ENCODE data around the gene XAF1.
"Not testable (repeated sequence)": the region's sequence is repeated elsewhere in the genome, so short reads cannot be mapped to it uniquely, and the experiment has no call there.

Gene XAF1

DNA sequence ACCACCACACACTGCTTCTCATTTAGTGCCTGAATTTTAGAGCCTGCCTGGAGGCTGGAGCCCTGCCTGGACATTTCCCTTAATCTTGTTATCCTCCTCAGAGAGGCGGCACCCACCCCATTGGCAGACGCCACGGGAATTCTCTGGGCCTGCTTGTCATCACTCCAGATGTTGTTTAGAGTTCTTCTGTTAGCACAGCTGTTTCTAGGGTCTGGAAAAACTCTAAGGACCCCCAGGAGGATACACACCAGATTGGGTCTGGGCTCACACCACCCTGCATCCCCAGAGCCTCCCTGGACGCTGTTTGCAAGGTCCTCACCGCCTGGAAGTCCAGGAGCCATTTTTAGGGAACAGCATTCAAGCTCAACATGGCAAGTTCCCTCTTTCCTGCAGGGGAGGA lies 565 bp upstream of the XAF1 start:
- DNase-seq, result no peak

DNA sequence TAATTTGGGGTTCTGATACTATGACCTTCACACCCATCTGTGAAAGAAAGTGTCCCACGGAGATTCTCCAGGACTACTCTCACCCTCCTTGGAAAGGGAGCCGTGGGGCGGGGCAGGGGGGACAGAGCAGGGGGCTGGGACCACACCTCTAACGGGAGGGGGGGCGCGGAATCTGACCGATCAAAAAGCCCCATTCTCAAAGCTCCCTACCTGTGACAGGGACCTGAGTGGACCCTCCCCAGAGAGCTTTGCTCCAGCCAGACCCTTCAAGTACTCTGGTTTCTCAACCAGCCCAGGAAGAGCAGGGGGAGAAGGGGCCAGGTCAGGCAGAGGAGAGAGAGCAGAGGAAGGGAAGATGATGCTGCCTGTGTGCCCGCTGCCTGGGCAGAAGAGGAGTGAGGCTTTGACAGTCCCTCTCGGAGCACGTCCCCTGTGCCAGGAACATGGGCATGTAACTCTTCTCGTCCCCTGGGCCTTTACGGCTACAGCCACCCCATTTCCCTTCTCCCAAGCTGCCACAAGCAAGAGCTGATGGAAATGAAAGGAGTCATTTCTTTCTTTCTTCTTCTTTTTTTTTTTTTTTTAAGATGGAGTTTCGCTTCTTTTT lies 682 bp downstream of the XAF1 start:
- DNase-seq, result no peak

DNA sequence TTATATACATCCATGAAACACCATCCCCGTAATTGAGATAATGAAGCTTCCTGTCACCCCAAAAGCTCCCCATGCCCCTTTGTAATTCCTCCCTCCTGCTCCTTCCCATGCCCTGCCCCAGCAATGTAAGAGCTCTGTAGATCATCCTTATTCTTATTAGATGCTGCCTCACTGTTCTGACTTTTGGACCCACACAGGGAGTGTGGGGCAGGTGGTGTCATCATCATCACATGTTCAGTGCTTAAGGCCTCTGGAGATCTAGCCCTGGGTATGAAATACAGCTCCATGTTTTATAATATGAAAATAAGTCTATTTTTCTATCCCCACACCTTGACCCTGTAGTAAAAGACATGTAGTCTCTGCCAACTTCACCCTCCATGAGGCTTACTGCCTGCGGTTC lies 1.9 kb downstream of the XAF1 start:
- no peak for DNase-seq

DNA sequence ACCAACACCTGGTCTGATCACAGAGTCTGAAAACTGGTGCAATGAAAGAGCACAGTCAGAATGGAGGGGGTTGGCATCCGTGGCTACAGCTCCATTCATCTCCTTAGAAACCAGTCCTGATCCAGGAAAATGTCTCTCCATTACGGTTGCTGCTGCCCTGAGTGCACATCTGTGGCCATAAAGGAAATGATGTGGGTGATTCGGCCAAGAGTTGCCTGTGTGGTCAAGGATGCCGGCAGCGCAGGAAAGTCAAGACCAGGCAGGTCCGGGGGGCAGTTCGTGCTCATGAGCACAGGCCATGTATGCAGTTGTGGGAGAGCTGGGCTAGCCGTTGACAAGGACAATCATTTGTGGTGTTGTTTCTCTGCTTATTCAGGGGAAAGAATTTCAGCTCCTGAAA lies 5.9 kb downstream of the XAF1 start:
- no peak for DNase-seq

DNA sequence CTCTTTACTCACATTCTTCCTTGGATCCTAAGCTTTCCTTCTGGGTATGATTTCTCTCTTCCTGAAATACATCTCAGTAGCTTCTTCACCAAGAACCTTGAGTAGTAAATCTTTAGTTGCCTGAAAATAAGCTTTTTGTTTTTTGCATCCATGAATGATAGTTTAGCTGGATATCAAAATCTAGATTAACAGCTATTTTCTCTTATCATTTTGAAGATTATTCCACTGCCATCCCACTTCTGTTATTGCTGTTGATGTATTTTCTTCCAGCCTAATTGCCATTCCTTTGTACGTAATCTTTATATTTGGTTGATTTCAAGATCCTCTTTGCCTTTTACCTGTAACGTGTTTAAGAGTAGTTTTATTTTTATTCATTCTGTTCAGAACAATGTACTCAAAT lies 12.6 kb downstream of the XAF1 start:
- DNase-seq, result no peak

DNA sequence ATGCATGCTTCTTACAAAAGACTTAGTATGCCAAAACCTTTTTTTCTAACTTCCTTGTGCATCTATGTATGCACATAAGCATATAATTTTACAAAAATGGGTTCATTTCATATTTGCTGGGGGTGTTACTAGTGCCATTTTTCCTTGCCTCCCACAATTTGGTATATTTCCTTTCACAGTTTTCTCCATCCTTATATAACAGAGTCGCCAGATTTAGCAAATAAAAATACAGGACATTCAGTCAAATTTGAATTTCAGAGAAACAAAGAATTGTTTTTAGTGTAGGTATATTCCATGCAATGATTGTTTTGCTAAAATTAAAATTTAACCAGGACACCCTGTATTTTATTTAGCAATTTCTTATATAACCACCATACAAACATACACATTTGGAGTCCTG lies 16.2 kb downstream of the XAF1 start:
- DNase-seq, result no peak

DNA sequence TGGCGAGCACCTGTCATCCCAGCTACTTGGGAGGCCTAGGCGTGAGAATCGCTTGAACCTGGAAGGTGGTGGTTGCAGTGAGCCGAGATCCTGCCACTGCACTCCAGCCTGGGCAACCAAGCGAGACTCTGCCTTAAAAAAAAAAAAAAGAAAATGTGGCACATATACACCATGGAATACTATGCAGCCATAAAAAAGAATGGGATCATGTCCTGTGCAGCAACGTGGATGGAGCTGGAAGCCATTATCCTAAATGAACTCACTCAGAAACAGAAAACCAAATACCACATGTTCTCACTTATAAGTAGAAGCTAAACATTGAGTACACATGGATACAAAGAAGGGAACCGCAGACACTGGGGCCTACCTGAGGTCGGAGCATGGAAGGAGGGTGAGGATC lies 19.1 kb downstream of the XAF1 start:
- not testable (repeated sequence) for DNase-seq

DNA sequence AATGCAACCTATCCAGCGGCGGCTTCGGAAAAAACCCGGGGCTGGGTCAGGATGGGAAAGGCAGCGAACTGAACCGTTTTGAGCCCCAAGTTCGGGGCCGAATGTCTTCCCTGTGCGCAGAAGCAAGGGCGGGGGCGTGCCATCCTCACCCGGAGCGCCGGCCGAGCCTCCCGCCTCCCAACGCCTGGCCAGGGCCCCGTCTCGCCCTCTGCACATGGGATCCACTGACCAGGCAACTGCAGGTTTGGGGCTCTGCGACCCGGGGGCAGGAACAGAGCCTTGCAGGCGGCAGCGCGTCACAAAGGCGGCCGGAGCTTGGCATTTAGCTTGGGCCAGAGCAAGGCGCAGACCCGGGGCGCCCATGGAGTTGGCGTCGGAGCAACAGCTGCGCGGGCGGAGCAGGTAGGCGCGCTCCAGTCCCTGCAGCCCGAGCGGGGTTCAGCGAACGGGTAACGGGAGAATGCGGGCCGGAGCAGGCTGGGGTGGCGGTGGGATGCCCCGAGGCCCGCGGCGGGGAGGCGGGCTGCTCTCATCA lies 20.1 kb downstream of the XAF1 start, which contains the start of gene FBXO39:
FBXO39 (plus strand) TSS at position 345 of the 535 bp plus-strand sequence. CDS start 3,654 bp downstream, outside the sequence.
- DNase-seq, result no peak

DNA sequence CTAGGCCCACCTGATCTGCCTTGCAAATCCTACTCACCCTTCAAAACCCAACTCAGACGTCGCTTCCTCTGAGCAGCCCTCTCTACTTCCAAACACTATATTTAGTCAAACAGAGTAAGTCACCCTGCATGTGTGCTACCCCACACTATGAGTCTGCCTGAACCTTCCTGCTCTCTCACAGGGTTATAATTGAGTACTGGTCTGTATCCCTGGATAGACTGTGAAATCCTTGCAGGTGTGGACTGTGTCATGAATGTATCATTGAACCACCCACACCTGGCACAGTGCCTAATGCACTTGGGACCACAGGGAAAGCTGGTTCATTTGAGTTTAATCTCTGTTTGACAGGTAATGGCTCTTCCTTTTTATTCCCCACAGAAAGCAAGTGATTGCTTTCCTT lies 23.6 kb downstream of the XAF1 start:
- DNase-seq, result no peak

DNA sequence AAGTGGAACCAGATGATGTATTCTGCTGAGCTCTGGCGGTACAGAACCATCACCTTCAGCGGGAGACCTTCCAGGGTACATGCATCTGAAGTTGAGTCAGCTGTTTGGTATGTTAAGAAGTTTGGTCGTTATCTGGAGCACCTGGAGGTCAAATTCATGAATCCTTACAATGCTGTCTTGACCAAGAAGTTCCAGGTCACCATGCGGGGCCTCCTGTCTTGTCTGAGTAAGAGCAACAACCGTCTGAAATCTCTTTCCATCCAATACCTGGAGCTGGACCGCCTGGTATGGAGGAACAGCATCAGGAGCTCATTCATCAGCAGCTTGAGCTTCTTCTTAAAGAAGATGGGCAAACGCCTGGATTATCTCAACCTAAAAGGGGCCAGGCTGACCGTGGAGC lies 24.2 kb downstream of the XAF1 start:
- DNase-seq, result no peak

DNA sequence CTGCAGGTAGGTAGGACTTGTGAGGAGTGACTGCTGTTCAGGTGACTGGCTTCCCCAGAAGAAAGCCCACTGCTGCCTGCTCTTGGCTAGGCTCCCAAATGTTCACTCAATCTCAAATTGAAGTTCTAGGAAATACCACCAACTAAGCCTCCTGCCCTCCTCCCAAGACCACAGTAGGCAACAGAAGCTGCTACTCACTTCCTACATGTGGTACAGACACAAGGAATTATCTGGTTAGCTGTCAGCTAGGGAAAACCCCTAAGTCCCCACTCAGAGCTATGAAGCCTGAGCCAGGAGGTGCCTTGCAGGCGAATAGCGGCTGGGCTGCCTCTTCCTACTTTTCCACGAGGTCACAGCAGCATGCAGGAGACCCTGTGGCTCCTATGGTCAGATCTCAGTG lies 25.0 kb downstream of the XAF1 start:
- DNase-seq, result no peak

DNA sequence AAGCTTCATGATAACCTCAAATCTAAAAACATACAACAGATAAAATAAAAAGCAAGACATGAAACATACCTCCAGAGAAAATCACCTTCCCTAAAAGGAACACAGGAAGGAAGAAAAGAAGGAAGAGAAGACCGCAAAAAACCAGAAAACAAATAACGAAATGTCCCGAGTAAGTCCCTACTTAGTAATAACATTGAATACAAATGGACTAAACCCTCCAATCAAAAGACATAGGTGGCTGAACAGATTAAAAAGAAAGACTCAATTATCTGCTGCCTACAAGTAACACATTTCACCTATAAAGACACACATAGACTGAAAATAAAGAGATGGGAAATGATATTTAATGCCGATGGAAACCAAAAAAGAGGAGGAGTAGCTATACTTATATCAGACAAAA lies 26.4 kb downstream of the XAF1 start:
- DNase-seq, result no peak

DNA sequence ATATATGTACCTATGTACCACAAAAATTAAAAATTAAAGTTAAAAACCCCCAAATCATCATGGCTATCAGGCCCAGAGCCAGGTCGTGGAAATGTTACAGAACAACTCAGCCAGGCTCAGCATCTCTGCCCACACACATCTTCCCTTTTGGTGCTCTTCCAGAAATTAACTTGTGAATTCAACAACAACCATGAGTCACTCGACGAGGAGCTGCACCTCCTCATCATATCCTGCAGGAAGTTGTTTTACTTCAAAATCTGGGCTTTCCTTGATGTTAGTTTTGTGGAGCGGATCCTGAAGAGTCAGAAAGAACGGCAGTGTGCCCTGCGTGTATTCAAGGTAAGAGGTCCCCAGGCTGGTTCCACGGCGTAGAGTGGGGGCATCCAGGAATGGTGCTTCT lies 30.8 kb downstream of the XAF1 start:
- no peak for DNase-seq

DNA sequence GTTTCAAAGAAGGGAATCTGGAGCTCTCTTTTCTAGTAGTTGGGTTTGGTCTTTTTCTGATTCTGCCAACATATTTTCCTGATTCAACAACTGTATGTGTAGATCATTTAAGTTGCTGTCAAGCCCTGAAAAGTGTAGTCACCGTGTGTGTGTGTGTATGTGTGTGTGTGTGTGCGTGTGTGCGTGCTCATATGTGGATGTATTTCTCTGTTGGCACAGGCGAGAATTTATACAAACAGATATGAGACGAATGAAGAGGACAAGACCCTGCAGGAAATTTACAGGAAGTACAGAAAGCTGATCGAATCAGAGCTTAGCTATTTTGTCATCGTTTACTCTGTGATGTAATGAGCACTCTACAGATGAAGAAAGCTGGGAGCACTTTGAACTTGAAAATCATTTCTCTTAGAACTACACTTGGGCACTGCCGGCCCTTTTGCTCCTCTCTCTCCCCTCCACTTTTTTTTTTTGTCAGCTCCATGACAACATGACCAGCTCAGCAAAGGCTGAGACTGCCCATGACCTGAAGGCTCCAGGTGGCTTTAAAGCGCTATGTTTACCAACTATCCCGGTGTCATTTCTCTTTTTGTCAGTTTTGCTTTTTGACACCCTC lies 31.3 kb downstream of the XAF1 start:
- DNase-seq, result no peak

DNA sequence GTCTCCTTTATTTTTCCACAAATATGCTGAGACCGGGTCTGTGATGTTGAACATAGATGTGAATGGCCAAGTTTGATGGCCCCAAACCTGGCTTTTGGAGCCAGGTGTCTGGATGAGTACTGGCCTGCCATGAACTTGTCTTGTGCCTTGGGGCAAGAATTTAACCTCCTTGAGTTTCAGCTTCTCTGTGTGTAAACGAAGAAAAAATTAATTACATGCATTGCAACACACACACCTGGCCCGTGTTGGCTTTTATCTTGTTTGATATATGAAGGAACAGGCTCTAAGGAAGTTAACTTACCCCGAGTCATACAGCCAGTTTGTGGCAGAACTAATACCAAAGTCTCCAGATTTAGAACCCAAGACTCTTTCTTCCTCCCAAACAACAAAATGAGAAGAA lies 33.3 kb downstream of the XAF1 start:
- no peak for DNase-seq

DNA sequence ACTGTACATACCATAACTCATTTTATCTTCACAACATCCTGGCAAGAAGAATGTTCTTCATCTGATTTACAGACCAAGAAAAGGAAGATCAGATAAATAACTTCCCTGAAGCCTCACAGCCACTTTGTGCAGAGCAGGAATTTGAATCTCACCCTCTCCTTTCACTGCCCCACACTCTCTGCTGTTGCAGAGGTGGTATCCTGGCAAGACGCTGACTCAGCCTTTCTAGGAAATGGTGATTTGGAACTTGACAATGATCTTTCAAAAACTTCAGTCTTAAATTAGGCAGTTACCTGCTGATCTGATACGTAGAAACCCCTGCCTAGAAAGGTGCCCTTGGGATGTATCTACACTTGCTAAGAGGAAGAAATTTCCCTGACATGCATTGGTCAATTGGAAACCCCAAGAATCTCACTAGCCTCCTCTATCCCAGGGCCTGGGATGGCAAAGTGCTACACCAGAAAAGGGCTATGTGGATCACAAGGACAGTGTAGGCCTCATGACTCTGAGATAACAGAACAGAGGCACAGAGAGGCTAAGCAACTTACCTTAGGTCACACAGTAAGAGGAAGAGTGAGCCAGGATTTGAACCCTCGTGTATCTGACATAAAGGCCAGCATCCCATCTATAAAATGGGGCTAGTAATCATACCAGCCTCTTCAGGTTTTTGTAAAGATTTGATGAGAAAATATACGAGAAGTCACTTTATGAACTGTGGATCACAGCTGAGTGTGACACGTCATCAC lies 38.1 kb downstream of the XAF1 start:
- DNase-seq, result no peak

DNA sequence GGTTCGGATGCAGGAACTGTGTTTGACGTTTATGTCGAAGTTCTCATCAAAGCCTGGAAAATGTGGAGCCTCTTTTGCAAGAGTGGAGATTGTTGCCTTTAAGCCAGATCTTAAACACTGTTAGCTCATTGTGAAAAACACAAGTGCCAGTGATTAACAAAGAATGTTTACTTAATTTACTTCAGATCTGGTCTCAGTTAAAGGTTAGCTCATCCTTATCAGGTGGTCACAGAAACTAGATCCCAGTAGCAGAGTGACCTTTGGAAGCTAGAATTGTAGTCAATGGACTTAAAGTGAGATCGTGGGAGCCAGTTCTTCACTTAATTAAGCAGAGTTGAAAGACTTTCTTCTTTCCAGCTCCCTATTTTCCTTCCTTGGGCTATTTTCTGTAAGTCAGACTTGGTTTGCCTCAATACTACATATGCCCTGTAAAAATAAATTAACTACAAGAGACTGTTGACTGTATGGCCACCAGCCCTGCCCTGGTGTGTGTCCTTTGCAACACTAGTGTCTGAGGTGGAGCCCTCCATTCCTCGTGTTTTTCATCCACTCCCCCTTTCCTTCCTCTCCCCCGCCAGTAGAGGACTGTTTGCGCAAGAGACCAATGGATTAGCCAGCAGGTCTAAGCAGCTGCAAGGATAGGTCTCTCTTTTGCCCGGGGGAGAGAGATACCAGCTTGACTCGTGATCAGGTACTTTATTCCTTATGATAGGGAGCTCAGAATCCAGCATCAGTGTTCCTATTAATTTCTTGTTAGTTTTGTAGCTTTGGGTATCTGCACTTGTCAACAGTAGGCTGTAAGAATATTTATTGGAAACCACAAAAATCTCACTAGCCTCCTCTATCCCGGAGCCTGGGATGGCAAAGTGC lies 40.4 kb downstream of the XAF1 start:
- DNase-seq, result no peak

DNA sequence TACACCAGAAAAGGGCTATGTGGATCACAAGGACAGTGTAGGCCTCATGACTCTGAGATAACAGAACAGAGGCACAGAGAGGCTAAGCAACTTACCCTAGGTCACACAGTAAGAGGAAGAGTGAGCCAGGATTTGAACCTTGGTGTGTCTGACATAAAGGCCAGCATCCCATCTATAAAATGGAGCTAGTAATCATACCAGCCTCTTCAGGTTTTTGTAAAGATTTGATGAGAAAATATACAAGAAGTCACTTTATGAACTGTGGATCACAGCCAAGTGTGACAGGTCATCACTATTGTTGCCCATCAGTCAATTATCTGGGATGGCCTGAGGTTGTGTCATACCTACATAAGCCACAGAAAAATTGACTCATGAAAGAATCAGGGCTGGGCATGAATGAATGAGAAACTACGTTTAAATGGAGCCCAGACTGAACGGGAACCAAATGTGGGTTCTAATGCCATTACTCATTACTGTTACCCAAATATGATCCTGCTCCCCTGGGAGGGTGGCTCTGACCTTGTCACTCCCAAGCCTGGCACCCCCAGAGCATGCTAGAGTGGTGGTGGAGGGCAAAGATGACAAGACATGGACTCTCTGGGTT lies 41.1 kb downstream of the XAF1 start:
- no peak for DNase-seq

DNA sequence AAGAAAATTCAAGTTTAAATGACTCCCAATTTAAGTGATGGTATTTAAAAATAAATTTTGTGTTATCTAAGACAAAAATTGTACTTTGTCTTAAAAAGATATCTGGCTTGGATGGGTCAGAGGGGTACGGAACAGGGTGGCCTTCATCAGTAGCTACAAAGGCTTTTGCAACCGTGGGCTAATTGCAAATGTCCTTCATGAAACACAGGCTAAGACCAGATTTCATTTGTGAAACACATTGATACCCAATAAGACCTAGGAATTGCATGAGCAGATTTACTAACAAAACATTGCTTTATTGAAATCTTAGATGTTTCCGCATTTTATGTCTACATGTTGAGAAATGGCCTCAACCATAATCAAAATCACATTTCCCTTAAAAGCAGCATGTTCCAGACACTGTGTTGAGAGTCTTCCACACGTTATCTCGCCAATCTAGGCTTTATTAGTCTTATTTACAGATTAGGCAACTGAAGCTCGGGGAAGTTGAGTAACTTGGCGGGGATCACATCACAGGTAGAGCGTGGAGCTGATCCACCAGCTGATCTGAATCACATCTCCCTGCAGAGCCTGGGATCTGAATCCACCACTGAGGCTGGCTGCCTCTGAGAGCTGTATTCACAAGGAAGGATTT lies 42.0 kb downstream of the XAF1 start:
- no peak for DNase-seq

DNA sequence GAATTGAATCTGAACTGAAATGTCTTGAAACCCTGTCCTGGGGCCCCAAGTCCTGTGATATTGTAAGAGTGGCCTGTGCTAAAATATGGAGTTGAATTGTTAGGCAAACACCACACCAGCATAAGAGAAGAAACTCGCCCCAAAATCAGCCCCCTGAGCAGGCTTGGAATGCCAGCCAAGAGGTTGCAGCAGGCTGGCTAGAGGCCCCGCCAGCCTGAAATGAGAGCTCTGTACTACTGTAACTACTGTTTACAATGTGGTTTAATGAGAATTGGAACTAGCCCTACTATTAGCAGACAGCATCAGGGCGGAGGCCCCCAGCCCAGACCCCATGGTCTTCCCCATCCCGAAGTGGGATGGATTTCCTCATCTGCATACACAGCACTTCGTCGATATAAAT lies 43.9 kb downstream of the XAF1 start:
- DNase-seq, result no peak

DNA sequence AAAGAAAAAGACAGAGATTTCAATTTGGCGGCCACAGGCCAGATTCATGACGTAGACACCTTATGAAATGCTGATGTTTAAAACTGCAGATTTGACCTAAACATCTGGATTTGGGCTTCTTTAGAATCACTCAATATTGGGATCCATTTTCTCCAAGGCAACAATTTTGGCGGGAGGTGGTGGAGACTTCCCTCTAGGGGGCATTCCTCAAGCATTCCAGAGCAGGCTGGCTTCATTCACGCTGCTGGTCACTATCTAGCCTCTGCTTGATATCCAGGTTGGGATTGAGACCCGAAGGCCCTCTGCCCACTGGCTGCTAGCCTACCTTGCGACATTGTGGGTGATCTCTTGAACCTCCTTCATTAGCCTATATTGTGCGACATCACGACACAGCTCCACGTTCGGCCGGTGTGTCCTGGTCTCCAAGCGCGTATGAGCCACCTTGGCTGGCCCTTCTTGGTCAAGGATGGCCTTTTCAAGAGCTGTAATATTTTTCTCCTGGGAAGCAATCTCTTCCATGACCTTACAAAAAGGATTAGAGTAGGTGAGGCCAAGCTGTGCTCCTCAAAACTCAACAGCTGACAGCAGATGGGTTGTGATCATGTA lies 44.7 kb downstream of the XAF1 start:
- no peak for DNase-seq

DNA sequence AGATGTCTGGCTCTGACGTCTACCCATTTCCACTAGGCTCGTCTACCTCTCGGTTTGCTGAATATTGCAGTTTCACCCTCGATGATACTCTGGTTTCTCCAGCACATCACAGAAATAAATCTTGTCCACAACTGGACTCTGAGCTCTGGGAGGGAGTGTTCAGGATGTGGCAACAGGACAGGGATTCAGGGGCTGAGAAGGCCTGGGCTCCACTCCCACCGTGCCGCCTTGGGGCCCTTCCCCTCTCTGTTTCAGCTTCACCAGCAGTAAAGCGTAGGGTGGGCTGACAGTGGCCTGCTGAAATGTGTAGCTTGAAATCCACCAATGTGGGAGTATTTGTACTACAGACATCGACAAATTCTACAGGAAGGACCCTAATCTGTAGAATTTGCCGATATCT lies 55.7 kb downstream of the XAF1 start:
- DNase-seq, result no peak
